ENCODE data around the gene TPD52L3.

TPD52L3 gene

DNA sequence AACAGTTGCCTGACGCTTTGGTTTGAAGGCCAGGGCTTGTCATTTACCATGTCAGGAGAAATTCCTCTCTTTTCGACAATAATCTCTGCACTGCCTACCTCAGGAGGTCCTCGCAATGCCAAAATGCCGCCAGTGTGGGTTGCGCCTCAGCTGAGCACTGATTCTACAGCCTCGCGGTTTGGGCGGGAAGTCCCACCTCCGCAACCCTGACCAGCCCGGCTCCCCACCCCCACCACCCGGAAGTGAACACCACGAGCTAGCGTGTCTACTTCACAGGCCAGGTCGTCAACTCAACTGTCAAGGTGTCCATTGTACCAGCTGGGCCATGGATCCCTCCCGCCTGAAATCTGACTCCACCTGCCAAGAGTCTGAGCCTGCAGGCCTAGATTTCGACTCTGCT is at the start of gene TPD52L3:
TPD52L3 (plus strand) TSS at position 273 of the 400 bp plus-strand sequence. CDS start 221 bp downstream, outside the sequence.
- no peak for DNase-seq

DNA sequence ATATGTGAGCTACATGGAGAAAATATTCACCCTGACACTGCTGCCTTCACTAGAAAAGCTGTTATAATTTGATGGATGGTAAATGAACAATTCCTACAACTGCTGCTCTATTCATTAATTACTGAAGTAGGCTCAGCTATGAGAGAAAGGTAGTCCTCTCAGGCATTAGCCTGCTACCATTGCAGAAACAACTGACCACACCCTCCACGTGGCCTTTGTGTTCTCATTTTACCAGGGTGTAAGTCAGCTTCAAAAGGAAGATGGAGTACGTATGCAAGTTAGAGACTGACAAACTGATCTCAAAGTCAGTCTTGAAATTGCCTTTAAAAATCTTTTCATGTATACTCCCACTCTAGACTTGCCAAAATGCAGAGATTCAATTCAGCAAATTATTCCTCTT is 26.3 kb upstream of the TPD52L3 start:
- DNase-seq = no peak

DNA sequence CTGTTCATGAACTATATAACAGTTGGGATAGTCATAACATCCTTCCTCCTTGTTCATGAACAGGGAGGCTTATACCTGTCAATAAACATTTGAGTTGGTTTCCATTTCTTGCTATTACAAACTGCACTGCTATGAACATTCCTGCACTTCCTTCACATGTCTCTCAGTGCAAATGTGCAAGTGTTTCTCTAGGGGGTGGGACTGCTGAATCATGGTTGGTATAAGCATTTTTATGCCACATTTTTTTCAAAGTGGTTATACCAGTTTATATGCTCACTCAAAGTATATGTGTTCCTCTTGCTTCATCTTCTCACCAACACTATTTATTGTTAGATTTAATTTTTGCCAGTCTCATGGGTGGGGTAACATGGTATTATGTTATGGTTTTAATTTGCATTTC is 25.8 kb upstream of the TPD52L3 start:
- no peak for DNase-seq

DNA sequence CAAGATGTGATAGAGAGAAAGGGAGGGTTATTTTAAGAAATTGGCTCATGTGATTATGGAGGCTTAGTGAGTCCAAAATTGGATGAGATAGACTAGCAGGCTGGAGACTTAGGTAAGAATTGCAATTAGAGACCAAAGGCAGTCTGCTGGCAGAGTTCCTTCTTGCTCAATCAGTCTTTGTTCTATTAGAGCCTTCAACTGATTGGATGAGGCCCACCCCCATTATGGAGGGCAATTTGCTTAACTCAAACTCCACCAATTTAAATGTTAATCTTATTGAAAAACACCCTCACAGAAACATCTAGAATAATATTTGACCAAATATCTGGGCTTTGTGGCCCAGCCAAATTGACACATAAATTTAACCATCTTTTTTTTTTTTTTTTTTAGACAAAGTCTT is 23.9 kb upstream of the TPD52L3 start:
- DNase-seq = no peak

DNA sequence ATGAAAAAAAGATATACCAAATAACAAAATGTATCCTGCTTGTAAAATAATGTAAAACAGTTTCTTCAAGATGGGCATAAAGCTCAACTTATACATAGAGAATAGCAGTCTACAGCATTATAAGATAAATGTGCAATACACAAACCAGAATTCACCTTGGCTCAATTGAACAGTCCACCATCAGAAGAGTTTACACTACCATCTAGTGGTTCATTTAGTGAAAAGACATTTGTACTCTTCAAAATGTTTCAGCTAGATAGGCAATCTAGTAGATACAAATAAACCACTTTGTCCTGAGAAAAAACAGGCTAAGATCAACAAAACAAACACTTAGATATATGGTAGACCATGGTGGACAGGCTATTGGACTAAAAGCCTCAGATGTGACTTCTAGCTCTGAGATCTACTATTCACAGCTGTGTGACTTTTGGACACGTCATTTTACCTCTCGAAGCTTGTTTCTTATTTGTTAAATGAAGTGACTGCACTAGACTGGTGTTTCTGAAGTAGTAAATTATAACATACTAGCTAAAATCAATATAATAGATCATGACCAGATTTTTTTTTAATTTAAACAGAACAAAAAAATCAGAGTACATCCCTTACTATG is 22.1 kb upstream of the TPD52L3 start:
- no peak for DNase-seq

DNA sequence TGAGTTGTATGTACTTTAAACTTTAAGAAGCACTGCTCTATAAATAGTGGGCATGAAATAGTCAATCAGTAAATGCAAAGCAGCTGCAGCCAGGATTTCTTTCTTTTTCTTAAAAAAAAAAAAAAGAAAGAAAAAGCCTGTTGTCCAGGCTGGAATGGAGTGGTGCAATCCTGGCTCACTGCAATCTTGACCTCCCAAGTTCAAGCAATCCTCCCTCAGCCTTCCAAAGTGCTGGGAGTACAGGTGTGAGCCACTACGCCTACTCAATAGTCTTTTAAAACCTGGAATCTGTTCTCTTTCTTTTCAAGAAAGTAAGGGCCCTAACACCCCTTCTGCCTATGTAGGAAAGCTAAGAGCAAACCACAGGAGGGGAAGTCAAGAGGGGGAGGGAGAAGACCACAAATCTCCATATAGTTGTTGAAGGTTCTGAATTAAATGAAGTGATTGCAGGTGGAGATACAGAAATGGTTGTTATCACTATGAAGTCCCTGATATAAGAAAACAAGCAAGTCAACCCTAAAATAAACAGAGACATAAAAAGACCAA is 20.6 kb upstream of the TPD52L3 start:
- DNase-seq = no peak

DNA sequence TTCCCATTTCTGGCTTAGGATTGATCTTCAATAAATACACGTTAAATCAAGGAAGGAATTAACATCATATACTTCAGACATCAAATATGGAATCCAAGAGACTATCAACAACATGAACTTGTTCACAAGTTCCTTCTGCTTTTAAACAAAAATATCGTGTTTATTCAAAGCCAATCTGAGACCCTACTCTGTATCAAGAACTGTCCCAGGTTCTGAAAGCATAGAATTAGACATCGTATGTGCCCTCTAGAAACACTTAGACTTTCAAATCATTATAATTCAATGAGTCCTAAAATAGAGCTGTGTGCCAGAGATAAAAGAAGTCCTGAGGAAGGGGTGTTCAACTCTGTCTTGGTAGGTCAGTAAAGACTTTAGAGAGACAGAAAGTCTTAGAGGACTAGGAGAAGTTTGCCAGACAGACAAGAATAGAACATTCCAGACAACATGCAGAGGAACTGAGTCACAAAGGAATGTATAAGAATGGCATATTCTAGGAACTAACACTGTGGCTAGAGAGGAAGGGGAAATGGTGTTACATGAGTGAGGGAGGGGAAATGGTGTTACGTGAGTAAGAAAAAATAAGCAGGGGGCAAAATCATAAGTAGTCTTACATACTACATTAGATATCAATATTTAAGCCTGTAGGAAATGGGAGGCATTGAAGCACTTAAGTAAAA is 2.9 kb downstream of the TPD52L3 start:
- DNase-seq = no peak

DNA sequence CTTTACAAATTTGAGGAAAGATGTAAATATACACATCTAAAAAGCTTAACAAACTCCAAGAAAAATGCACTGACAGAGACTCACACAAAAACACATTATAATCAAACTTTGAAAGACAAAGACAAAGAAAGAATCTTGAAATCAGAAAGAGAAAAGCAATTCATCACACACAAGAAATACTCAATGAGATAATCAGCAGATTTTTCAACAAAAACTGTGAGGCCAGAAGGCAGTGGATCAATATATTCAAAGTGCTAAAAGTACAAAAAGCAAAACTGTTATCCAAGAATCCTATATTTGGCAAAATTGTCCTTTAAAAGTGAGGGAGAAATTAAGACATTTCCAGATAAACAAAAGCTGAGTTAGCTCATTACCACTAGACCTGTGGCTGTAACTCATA is 6.1 kb downstream of the TPD52L3 start:
- DNase-seq = no peak

DNA sequence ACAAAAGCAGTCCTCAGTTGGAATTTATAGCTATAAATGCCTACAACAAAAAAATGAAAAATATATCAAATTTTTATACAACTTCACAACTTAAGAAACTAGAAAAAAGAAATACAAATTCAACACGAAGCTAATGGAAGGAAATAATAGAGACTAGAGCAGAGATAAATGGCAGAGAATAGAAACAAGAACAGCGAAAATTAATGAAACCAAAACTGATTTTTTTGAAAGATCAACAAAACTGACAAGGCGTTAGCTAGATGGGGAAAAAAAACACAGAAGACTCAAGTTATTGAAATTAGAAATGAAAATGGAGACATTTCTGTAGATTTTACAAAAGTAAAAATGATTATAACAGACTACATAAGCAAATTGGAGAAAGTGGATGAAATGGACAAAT is 20.6 kb downstream of the TPD52L3 start:
- DNase-seq = no peak

DNA sequence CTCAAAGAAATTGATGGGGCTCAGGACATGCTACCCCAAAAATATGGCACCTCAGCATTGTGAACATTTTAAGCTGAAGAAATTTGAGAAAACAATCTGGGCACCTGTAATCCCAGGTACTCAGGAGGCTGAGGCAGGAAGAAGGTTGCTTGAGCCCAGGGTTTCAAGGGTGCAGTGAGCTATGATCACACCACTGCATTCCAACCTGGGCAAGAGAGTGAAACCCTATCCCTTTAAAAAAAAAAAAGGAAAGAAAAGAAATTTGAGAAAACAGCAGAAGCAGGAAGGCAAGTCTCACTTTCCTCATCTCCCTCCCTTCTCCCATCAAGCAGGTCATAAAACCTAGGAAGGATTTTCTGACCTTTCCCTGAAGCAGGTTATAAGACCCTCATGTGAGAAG is 23.6 kb downstream of the TPD52L3 start:
- no peak for DNase-seq

DNA sequence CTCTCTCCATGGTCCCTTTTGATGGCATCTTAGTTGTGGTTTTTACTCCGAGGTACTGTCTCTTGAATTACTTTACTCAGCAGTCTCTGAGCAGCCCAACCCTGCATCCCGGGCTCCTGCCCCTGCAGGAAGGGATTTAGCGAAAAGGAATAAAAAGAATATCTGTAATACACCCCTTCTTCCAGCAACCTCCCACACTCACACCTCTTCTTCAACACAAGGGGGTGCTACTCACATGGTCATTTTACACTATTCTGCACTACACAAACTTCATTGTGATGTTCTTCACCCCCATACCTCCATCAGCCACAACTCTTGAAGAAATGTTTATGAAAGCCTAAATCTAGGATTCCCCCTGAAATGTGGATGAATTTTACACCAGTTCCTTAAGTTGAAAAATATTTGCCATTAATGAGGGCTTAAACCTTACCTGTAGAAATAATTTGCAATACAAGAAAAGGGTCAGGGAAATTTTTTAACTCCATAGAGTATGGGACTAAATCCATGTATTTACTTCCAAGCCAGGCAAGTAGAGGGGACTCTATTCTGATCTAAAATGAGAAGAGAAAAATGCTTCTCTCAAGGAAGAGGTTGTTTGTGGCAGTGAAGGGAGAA is 26.0 kb downstream of the TPD52L3 start:
- DNase-seq = peak; percentile 18

DNA sequence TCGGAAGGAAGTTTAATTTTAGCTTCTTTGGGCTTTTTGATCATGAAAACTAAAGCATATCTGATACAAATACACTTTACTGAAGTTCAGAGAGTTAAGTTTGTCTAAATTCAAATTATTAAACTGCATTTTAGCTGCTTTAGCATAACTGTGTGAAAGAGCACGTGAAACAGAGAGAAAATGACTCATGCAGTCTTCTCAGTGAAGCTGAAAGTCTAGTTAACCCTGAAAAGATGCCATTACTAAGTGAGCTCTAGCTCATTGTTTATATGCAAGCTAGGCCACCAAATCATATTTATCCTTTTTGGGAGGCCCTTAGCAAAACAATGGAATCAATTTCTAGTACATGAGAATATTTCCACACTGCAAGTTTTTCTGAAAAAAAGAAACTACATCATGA is 27.6 kb downstream of the TPD52L3 start:
- no peak for DNase-seq

DNA sequence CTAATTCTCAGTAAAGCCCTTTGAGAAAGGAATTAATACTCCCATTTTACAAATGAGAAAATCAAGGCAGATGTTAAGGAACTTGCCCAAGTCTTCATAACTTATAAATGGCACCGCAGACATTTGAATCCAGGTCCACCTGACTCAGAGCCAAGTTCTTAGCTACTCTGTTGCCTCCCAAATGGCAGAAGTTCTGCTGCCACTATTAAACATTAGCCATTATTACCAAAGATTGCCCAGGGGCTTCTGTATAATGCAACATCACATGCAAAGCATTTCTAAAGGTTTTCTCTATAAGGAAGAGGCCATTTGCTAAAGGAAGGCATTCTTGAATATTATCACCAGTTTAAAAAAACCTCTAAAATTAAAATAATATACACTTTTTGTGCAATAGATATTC is 28.3 kb downstream of the TPD52L3 start:
- no peak for DNase-seq

DNA sequence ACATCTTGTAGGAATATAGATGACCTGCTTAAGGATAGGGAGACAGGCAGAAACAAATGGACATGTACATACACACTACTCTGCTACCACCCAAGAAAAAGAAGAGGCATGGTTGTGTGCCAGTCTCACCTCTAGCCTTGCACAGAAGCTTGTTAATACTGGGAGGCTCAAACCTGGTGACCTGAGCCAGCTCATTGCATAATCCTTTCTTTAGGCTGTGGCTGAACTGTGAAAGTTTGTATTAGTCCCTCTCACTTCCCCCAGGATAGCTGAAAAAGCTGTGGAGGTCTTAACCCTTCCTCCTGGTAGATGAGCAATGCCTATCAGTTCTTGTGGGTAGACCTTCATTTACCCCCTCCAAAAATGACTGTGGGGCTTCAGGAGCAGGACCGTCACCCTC is 28.7 kb downstream of the TPD52L3 start:
- no peak for DNase-seq

DNA sequence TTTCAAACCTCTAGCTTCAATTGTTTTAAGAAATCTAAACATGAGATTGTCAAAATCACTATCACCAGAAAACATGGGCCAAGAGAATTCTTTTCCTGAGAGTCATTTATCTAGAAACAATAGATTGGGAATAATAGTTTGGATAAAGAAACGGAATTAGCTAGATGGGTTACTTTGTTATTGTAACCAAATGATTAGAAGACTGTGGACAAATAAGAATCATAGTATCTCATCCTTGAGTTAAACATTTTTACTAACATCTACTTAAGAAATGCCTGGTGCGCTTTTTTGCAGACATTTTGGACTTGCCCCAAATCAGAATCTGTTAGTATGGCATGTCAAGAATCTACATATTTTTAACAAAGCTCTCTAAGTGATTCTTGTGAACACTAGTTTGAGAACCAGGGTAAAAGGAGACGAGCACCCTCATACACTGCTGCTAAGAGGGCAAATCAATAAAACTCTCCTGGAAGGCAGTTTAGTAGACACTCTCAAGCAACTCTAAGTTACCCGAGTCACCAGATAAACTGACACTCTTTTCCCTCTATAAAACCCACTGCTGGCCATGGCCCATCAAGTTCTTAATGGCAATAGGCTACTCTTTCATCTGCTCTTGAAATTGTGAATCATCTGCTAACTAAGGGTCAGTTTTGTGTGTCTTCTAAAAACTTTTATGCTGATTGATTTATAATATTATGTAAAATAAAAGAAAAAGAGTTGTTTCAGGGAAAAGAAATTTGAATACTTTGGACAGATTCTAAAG is 39.1 kb downstream of the TPD52L3 start:
- DNase-seq = no peak

DNA sequence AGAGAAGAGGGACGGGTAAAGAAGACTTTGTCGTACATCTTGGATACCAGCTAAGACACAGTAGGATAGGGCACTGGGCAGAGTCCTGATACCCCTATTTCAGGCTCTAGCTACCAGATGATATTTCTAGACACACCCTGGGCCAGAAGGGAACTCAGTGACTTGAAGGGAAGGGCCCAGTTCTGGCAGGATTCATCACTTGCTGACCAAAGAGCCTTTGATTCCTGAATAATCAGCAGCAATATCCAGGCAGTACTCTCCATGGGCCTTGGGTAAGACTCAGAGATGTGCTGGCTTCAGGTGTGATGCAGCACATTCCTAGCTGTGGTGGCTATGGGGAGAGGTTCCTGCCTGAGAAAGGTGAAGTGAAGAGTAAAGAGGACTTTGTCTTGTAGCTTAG is 40.7 kb downstream of the TPD52L3 start:
- no peak for DNase-seq

Data from KG1 (cell line).